Duodenal mucosa (tissue), 2 donors: Measurements from ENCODE around the gene SLX4IP.

Experiments
- H3K27ac ChIP-seq: one replicate; pipeline ENCODE4 v1.7.0; 2013; ENCODE audit warnings: low read depth, low read length
- H3K27me3 ChIP-seq, 2 donors: one replicate each; pipeline ENCODE4 v1.7.0; 2013; ENCODE audit warnings: low read length in 2 of 2, control low read depth in 1 of 2; ENCODE audit not compliant: insufficient read depth in 2 of 2, control insufficient read depth in 1 of 2
- H3K36me3 ChIP-seq, 2 donors: one replicate each; pipeline ENCODE4 v1.7.0; 2013; ENCODE audit warnings: low read length in 2 of 2, control low read depth in 1 of 2; ENCODE audit not compliant: insufficient read depth in 2 of 2, control insufficient read depth in 1 of 2
- H3K4me1 ChIP-seq, 2 donors: one replicate each; pipeline ENCODE4 v1.7.0; 2013; ENCODE audit warnings: low read length in 2 of 2, control low read depth in 1 of 2; ENCODE audit not compliant: insufficient read depth in 2 of 2, control insufficient read depth in 1 of 2
- H3K4me3 ChIP-seq, 2 donors: one replicate each; pipeline ENCODE4 v1.7.0; 2013; ENCODE audit warnings: low read length in 2 of 2, low read depth in 1 of 2
- H3K9ac ChIP-seq, 2 donors: one replicate each; pipeline ENCODE4 v1.7.0; 2013; ENCODE audit warnings: low read length in 2 of 2, low read depth in 1 of 2
- H3K9me3 ChIP-seq, 2 donors: one replicate each; pipeline ENCODE4 v1.7.0; 2013; ENCODE audit warnings: low read length in 2 of 2, control low read depth in 1 of 2; ENCODE audit not compliant: control insufficient read depth in 1 of 2

The SLX4IP gene

DNA sequence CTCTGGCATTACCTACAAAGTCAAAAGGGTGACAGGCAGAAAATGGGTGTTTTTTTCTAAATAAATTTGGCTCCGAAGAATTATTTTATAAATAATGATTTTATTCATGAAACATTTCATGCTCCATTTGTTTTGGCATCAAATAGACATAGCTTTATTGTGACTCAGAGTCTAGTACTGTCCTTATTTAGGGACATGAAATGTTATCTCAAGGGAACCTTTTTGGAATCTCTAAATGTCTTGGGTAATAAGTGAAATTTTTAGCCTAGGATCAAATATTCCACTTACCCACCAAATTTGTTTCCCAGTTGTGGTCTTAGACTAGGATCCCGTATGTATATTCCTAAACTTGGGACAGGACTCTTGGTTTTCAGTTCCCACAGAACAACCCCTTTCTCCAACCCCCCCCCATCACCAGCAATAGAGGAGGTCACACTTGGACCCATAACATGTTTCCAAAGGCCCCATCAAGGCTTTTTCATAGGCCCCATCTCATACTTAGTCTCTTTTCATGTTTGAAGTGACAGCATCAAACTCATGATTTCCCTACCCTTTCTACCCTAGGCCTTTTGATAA lies 156.9 kb downstream of the SLX4IP start:
- Histone ChIP-seq H3K27me3 (no peaks in the 10 kb centered on the region), H3K9ac (no peak overlapping the region), H3K27ac (no peak overlapping the region), H3K4me3 (no peak overlapping the region), H3K4me1 (no peaks in the 10 kb centered on the region), H3K9me3 (no peaks in the 10 kb centered on the region), H3K36me3 (no peaks in the 10 kb centered on the region)

GRCh38 chr20:10594296-10594868 lies 159.3 kb downstream of the SLX4IP start:
- Histone ChIP-seq H3K9ac (no peak overlapping the region), H3K4me1 (no peaks in the 10 kb centered on the region), H3K27me3 (no peaks in the 10 kb centered on the region), H3K9me3 (no peaks in the 10 kb centered on the region), H3K27ac (no peak overlapping the region), H3K4me3 (no peak overlapping the region), H3K36me3 (no peaks in the 10 kb centered on the region)

- no peaks in the 10 kb centered on the region for H3K9me3 ChIP-seq
- no peak overlapping the region for H3K9ac ChIP-seq
- no peaks in the 10 kb centered on the region for H3K36me3 ChIP-seq
- no peak overlapping the region for H3K4me3 ChIP-seq
- H3K4me1 ChIP-seq, result no peaks in the 10 kb centered on the region
- no peak overlapping the region for H3K27ac ChIP-seq
- no peaks in the 10 kb centered on the region for H3K27me3 ChIP-seq
Observed at GRCh38 chr20:10595266-10595665, 160.2 kb downstream of the SLX4IP start.

GRCh38 chr20:10595985-10596384 lies 160.9 kb downstream of the SLX4IP start:
- no peaks in the 10 kb centered on the region for H3K36me3 ChIP-seq
- H3K9me3 ChIP-seq, result no peaks in the 10 kb centered on the region
- H3K4me3 ChIP-seq, result no peak overlapping the region
- H3K9ac ChIP-seq, result no peak overlapping the region
- H3K4me1 ChIP-seq, result no peaks in the 10 kb centered on the region
- no peaks in the 10 kb centered on the region for H3K27me3 ChIP-seq
- no peak overlapping the region for H3K27ac ChIP-seq

DNA sequence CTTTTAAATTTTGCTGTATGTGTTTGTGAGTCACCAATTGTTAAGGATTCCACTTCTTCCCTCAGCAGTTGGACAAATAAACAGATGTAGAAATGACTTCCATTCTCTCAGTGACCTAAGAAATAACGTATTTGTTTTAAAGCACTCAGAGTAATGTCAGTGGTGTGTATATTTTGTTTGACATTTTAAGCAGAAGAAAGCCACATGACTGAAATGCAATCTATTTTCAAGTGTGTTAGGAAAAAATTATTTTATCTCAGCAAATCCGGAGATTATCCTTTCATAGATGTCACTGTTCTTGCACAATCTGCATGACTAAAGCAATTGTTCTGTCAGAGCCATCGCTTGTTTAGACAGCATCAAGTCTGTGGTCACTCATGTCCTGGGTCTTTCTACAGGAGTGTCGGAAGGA lies 161.6 kb downstream of the SLX4IP start:
- no peak overlapping the region for H3K4me3 ChIP-seq
- H3K9ac ChIP-seq, result no peak overlapping the region
- no peaks in the 10 kb centered on the region for H3K9me3 ChIP-seq
- no peaks in the 10 kb centered on the region for H3K4me1 ChIP-seq
- no peaks in the 10 kb centered on the region for H3K36me3 ChIP-seq
- no peaks in the 10 kb centered on the region for H3K27me3 ChIP-seq
- no peak overlapping the region for H3K27ac ChIP-seq

GRCh38 chr20:10597637-10598036 lies 162.5 kb downstream of the SLX4IP start:
- Histone ChIP-seq H3K4me3 (no peak overlapping the region), H3K36me3 (no peaks in the 10 kb centered on the region), H3K27ac (no peak overlapping the region), H3K4me1 (no peaks in the 10 kb centered on the region), H3K27me3 (no peaks in the 10 kb centered on the region), H3K9ac (no peak overlapping the region), H3K9me3 (no peaks in the 10 kb centered on the region)

DNA sequence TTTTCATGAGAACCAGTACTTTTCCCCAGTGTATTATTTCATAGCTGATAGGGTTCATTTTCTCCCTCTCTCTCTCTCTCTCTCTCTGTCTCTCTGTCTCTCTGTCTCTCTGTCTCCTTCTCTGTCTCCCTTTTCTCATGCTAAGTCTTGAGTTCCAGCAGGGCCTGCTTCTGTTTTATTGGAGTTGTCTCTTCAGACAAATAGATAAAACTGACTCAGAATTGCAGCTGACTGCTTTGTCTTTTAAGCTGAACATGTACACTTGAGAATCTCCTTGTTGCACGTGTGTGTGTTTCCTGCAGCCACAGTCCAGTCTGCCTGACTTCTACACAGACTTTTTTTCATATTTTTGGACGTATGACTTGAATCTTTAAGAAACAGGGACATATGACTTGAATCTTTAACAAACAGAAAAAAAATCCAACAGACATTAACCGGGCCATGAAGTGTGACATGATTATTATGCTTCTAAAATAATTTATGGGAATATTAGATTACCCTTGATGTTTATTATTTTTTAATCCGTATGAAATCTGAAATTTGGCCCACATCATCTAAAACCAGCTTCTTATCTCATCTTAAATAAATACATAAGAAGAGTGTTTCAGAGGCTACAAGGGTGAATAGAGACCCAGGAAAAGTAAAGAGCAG lies 167.2 kb downstream of the SLX4IP start:
- Histone ChIP-seq H3K9me3 (no peaks in the 10 kb centered on the region), H3K4me3 (no peak overlapping the region), H3K9ac (no peak overlapping the region), H3K27ac (no peak overlapping the region), H3K4me1 (no peaks in the 10 kb centered on the region), H3K27me3 (no peaks in the 10 kb centered on the region), H3K36me3 (peaks cover 0 to 5% of the 10 kb centered on the region in 2 donors)

GRCh38 chr20:10603378-10603777 lies 168.3 kb downstream of the SLX4IP start:
- H3K36me3 ChIP-seq, result peaks cover 0 to 5% of the 10 kb centered on the region in 2 donors
- no peak overlapping the region for H3K27ac ChIP-seq
- no peak overlapping the region for H3K9ac ChIP-seq
- no peaks in the 10 kb centered on the region for H3K4me1 ChIP-seq
- H3K9me3 ChIP-seq, result no peaks in the 10 kb centered on the region
- H3K27me3 ChIP-seq, result no peaks in the 10 kb centered on the region
- H3K4me3 ChIP-seq, result no peak overlapping the region

DNA sequence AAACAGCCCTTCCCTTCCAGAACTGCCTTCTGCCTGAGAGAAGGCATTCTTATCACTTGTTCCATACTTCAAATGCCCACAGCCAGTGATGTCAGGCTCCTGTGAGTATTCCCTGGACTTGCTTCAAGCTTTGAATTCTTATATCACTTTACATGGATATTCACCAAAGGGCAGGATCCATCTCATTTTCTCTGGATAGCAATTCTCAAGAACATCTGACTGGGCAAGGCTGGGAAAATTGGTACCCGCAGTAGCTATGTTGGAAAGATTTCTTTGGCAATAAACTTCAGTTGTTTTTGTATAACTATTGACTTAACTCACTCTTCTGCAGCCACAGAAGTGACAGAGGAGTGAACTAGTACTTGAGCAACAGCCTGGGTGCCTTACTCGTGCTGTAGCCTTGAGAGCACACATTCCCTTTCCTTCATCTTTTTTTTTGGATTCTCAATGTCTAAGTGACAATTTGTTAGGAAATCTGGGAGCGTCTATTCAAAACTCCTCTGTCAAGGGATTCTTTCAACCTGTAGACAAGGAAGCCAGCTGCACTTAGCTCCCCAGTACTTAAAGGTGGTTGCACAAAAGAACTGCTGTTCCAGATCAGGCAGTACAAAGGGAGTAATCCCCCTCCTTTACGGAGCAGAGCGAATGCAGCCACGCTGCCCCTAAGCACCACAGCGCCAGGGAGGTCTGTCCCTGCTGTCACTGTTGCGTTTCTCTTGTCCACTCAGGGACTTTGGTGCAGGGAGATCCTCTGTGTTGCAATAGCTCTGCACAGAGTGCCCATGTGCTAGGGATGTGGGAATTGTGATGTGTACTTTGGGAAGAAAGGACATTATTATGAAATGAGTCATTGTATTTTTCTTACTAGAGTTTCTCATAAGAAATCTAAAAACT lies 169.1 kb downstream of the SLX4IP start:
- H3K9ac ChIP-seq, result no peak overlapping the region

More for the DNA sequence above, 169.1 kb downstream of the SLX4IP start:
- Histone ChIP-seq H3K4me1 (no peaks in the 10 kb centered on the region), H3K36me3 (peaks cover 0 to 5% of the 10 kb centered on the region in 2 donors), H3K27ac (peak overlapping the region; percentile 3), H3K4me3 (no peak overlapping the region), H3K27me3 (no peaks in the 10 kb centered on the region), H3K9me3 (no peaks in the 10 kb centered on the region)
